ENCODE measurements around the gene TGFBR3L. TPM values are rescaled to one million over a fixed set of nuclear protein-coding genes. Genes with fewer than 3 reads are reported as not detected.

Gene TGFBR3L
- total RNA-seq, 1 donor from 2014 or later = 1.8 TPM

- Histone ChIP-seq H3K4me1 (no peaks in the 10 kb centered on the region), H3K9me3 (ENCODE audit: low read depth) (no peaks in the 10 kb centered on the region), H4K20me1 (ENCODE audit: low read depth) (no peaks in the 10 kb centered on the region), H3K36me3 (no peaks in the 10 kb centered on the region), H3K27me3 (no peaks in the 10 kb centered on the region), H3K79me2 (ENCODE audit: low read depth) (no peaks in the 10 kb centered on the region), H3K4me3 (no peak overlapping the region), H2AFZ (replicated peaks) (no peak overlapping the region), H3K27ac (no peak overlapping the region), H3K9ac (no peak overlapping the region), H3K4me2 (no peak overlapping the region), H3F3A (ENCODE audit: low read depth) (peaks cover 10% of the 10 kb centered on the region)
- Mint-ChIP-seq H3K9me3 (no peaks in the 10 kb centered on the region), H3K4me1 (peaks cover 4% of the 10 kb centered on the region), H3K27me3 (ENCODE audit: insufficient read depth, low read depth) (peaks cover 9% of the 10 kb centered on the region), H3K36me3 (peaks cover 4% of the 10 kb centered on the region), H3K27ac (no peak overlapping the region), H3K4me3 (no peak overlapping the region)
- no peak for DNase-seq (ENCODE audit: low spot score)
- TF ChIP-seq EZH2 (IDR thresholded peaks at IDR 0.05) (no peak), CTCF (IDR thresholded peaks at IDR 0.05) (no peak), EZH2phosphoT487 (IDR thresholded peaks at IDR 0.05) (no peak)
These were observed 38.4 kb downstream of the TGFBR3L start for GRCh38 chr19:7953060-7953459.

GRCh38 chr19:7953576-7953975 is 38.9 kb downstream of the TGFBR3L start:
- Mint-ChIP-seq H3K4me3 (peak overlapping the region; percentile 6), H3K9me3 (no peaks in the 10 kb centered on the region), H3K4me1 (peaks cover 4% of the 10 kb centered on the region), H3K27ac (no peak overlapping the region), H3K27me3 (ENCODE audit: insufficient read depth, low read depth) (peaks cover 9% of the 10 kb centered on the region), H3K36me3 (peaks cover 4% of the 10 kb centered on the region)
- no peak overlapping the region for H3K4me3 ChIP-seq
- H4K20me1 ChIP-seq (ENCODE audit: low read depth) = no peaks in the 10 kb centered on the region
- H3K9ac ChIP-seq = no peak overlapping the region
- no peaks in the 10 kb centered on the region for H3K36me3 ChIP-seq
- H3K9me3 ChIP-seq (ENCODE audit: low read depth) = no peaks in the 10 kb centered on the region
- H3F3A ChIP-seq (ENCODE audit: low read depth) = peaks cover 13% of the 10 kb centered on the region
- H3K27ac ChIP-seq = no peak overlapping the region
- no peak overlapping the region for H3K4me2 ChIP-seq
- no peak for TF ChIP-seq CTCF (IDR thresholded peaks at IDR 0.05)
- TF ChIP-seq EZH2phosphoT487 (IDR thresholded peaks at IDR 0.05) = no peak
- no peak for TF ChIP-seq EZH2 (IDR thresholded peaks at IDR 0.05)
- H3K4me1 ChIP-seq = no peaks in the 10 kb centered on the region
- DNase-seq (ENCODE audit: low spot score) = no peak
- H3K27me3 ChIP-seq = no peaks in the 10 kb centered on the region
- no peak overlapping the region for H2AFZ ChIP-seq (replicated peaks)
- H3K79me2 ChIP-seq (ENCODE audit: low read depth) = no peaks in the 10 kb centered on the region

GRCh38 chr19:7955696-7956095 is 41.1 kb downstream of the TGFBR3L start:
- Histone ChIP-seq H3F3A (ENCODE audit: low read depth) (peaks cover 24% of the 10 kb centered on the region), H4K20me1 (ENCODE audit: low read depth) (peaks cover 9% of the 10 kb centered on the region), H3K4me2 (no peak overlapping the region), H3K27me3 (no peaks in the 10 kb centered on the region), H3K79me2 (ENCODE audit: low read depth) (no peaks in the 10 kb centered on the region), H3K9me3 (ENCODE audit: low read depth) (no peaks in the 10 kb centered on the region), H3K4me1 (no peaks in the 10 kb centered on the region), H3K36me3 (no peaks in the 10 kb centered on the region), H3K27ac (no peak overlapping the region), H3K4me3 (no peak overlapping the region), H3K9ac (no peak overlapping the region), H2AFZ (replicated peaks) (no peak overlapping the region)
- Mint-ChIP-seq H3K36me3 (no peaks in the 10 kb centered on the region), H3K27me3 (ENCODE audit: insufficient read depth, low read depth) (peaks cover 9% of the 10 kb centered on the region), H3K4me1 (peaks cover 4% of the 10 kb centered on the region), H3K27ac (no peak overlapping the region), H3K9me3 (no peaks in the 10 kb centered on the region), H3K4me3 (no peak overlapping the region)
- no peak for DNase-seq (ENCODE audit: low spot score)
- TF ChIP-seq EZH2 (IDR thresholded peaks at IDR 0.05) (no peak), EZH2phosphoT487 (IDR thresholded peaks at IDR 0.05) (no peak), CTCF (IDR thresholded peaks at IDR 0.05) (no peak)

Data from neural progenitor cell (in vitro differentiated cells).